Fibroblast of lung (primary cell): Measurements from ENCODE around the gene TRPC4AP.

Experiments used
- CTCF ChIP-seq, 2 donors: IDR thresholded peaks in 1 of 2; conservative IDR thresholded peaks in 1 of 2; 1 replicate in 1 of 2; 2 replicates in 1 of 2; pipeline ENCODE4 v1.5.1; 2011 to 2012; ENCODE audit warnings: low read length in 2 of 2, control low read depth in 1 of 2, inconsistent platforms in 1 of 2, low read depth in 1 of 2, mild to moderate bottlenecking in 1 of 2
- EZH2 ChIP-seq: IDR thresholded peaks from 2 replicates; pipeline ENCODE4 v1.5.1; 2012; ENCODE audit warnings: low read length, control low read depth, mild to moderate bottlenecking; ENCODE audit errors: missing control alignments

DNA sequence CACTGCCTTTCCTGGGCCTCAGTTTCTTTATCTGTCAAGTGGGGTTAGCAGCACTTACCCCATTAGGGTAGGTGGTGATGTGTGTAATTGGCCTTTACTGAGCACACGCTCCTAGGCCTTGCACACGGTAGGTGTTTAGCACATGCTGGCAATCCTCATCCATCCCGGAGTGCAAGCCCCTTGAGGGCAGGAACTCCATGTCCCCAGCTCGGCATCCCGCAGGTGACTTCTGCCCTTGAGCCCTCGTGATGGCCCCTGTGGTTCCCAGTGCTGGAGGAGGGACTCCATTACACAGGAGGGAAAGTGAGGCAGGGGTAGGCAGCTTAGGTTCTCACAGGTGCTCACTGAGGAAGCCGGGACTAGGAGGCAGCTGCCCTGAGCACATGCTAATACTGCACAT is 96.9 kb downstream of the TRPC4AP start:
- TF ChIP-seq CTCF (conservative IDR thresholded peaks at IDR 0.05 in 1 of 2, IDR thresholded peaks at IDR 0.05 in 1 of 2; ENCODE audit: low read depth in 1 of 2, low read length in 2 of 2) (no peak), EZH2 (no peak)
